ENCODE data around the gene CST4. TPM values are rescaled to one million over a fixed set of nuclear protein-coding genes. Genes with fewer than 3 reads are reported as not detected.

CST4 gene
- total and polyA plus RNA-seq, 2 experiments from 2014 or later, result not detected

- TF ChIP-seq ZNF331 (CRISPR knock-in tag; IDR thresholded peaks at IDR 0.05; ENCODE audit: low read depth) (no peak), ZNF114 (CRISPR knock-in tag; IDR thresholded peaks at IDR 0.05) (no peak), REST (IDR thresholded peaks at IDR 0.05; ENCODE audit: unreplicated experiment) (no peak), STAT1 (IDR thresholded peaks at IDR 0.05; ENCODE audit: unreplicated experiment) (no peak), POLR2AphosphoS5 (IDR thresholded peaks at IDR 0.05; ENCODE audit: low read depth) (no peak), ETS1 (IDR thresholded peaks at IDR 0.05) (no peak)
Observed at GRCh38 chr20:23639490-23639958, 49.3 kb downstream of the CST4 start (continued).

GRCh38 chr20:23638309-23638708 lies 50.5 kb downstream of the CST4 start:
- H3K4me3 ChIP-seq, result no peak overlapping the region
- H3K27me3 ChIP-seq (ENCODE audit: insufficient read depth), result peaks cover 12% of the 10 kb centered on the region
- no peak overlapping the region for H3K4me2 ChIP-seq
- H3K4me1 ChIP-seq (ENCODE audit: insufficient read depth), result peaks cover 6% of the 10 kb centered on the region; the same call in 1 of the 2 replicates
- H4K20me1 ChIP-seq (replicated peaks; ENCODE audit: insufficient read depth), result no peaks in the 10 kb centered on the region
- H3K9me2 ChIP-seq (ENCODE audit: insufficient read depth), result peaks cover 3% of the 10 kb centered on the region; the same call in 1 of the 2 replicates
- Mint-ChIP-seq H3K9me3 (peaks cover 5% of the 10 kb centered on the region; the same call in 1 of the 3 replicates), H3K36me3 (ENCODE audit: low read depth) (no peaks in the 10 kb centered on the region; the same call in 2 of the 3 replicates), H3K4me1 (peaks cover 22% of the 10 kb centered on the region), H3K27me3 (ENCODE audit: insufficient read depth, low read depth, poor library complexity) (peaks cover 26% of the 10 kb centered on the region), H3K27ac (no peak overlapping the region), H3K4me3 (no peak overlapping the region)
- H3K27ac ChIP-seq (ENCODE audit: low read depth), result no peak overlapping the region
- H3K79me2 ChIP-seq (replicated peaks; ENCODE audit: insufficient read depth), result no peaks in the 10 kb centered on the region
- DNase-seq (ENCODE audit: low spot score) (no peak), ATAC-seq (no peak)
- H2AFZ ChIP-seq, result no peak overlapping the region
- H3K36me3 ChIP-seq (ENCODE audit: insufficient read depth), result no peaks in the 10 kb centered on the region
- no peaks in the 10 kb centered on the region for H3F3A ChIP-seq (replicated peaks; ENCODE audit: low read depth)
- TF ChIP-seq CREB1 (CRISPR knock-in tag; IDR thresholded peaks at IDR 0.05; ENCODE audit: low read depth), result no peak
- no peak for TF ChIP-seq ZNF462 (CRISPR knock-in tag; IDR thresholded peaks at IDR 0.05)
- no peak for TF ChIP-seq STAT1 (IDR thresholded peaks at IDR 0.05; ENCODE audit: unreplicated experiment)
- TF ChIP-seq ZNF331 (CRISPR knock-in tag; IDR thresholded peaks at IDR 0.05; ENCODE audit: low read depth), result no peak
- TF ChIP-seq NANOG (IDR thresholded peaks at IDR 0.05; ENCODE audit: borderline replicate concordance), result no peak
- TF ChIP-seq CTCF (conservative IDR thresholded peaks at IDR 0.05; ENCODE audit: low read depth in 2 of 2), result no peak
- TF ChIP-seq EZH2 (IDR thresholded peaks at IDR 0.05; ENCODE audit: low read depth, unreplicated experiment), result no peak
- no peak for TF ChIP-seq JUNB (IDR thresholded peaks at IDR 0.05; ENCODE audit: unreplicated experiment)
- TF ChIP-seq ZNF114 (CRISPR knock-in tag; IDR thresholded peaks at IDR 0.05), result no peak
- TF ChIP-seq EZH2phosphoT487 (IDR thresholded peaks at IDR 0.05; ENCODE audit: unreplicated experiment), result no peak

All from GM23338 (cell line).